GM18507 (cell line): Measurements from ENCODE around the gene EVA1A.

ENCODE experiments used
- DNase-seq: peaks from one replicate; pipeline ENCODE4 v3.0.0; 2011; ENCODE audit warnings: low read depth; ENCODE audit not compliant: insufficient read length; ENCODE audit errors: extremely low spot score
- FAIRE-seq: peaks from 2 replicates; lab custom pipeline; 2011; peaks lifted over from hg19 to GRCh38; lab: Jason Lieb, UNC

Gene EVA1A

GRCh38 chr2:75592888-75593287 is 32.1 kb upstream of the EVA1A start:
- no peak for DNase-seq
- no peak for FAIRE-seq

GRCh38 chr2:75592030-75592429 is 31.3 kb upstream of the EVA1A start:
- no peak for FAIRE-seq
- no peak for DNase-seq

DNA sequence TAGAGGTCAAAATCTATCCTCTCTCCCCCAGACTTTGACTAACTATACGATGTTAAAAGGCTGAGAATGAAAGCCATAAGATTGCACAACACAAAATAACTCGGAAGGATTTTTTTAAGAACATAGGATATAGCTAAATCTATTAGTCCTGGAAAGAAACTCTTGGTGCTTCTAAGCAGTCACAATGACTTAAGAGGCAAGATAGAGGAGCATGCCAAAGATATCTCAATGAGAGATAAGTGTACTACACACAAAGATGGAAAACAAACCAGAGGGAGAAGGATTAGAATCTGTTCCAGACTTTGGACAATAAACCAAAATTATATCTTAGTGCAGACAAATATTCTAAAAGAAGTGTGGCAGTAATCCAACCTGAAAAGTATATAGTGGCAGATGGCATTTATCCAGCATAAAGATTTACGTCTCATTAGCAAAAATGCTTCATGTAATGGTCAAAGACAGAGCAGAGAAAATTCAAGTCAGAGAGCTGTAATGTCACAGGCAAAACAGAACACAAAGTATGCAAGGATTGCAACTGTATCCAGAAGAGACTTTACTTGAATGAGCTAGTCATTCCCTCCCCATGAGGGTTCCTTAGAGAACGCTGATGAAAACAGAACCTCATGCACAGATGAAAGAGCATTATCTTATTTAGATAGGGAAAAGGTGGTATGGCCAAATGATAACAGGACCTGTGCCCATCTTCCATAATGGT is 28.8 kb upstream of the EVA1A start:
- DNase-seq (no peak), FAIRE-seq (no peak)

GRCh38 chr2:75587954-75588587 is 27.3 kb upstream of the EVA1A start:
- FAIRE-seq: no peak
- DNase-seq: no peak

GRCh38 chr2:75586971-75587370 is 26.2 kb upstream of the EVA1A start:
- FAIRE-seq: no peak
- no peak for DNase-seq

DNA sequence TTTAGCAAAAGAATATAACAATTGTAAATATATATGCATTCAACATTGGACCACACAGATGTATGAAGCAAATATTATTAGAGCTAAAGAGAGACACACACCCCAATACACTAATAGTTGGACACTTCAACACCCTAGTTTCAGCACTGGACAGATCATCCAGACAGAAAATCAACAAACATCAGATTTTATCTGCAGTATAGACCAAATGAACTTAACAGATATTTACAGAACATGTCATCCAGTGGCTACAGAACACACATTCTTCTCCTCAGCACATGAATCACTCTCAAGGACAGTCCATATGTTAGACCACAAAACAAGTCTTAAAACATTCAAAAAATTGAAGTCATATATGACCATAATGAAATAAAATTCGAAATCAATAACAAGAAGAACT is 22.1 kb upstream of the EVA1A start:
- no peak for DNase-seq
- FAIRE-seq: no peak

DNA sequence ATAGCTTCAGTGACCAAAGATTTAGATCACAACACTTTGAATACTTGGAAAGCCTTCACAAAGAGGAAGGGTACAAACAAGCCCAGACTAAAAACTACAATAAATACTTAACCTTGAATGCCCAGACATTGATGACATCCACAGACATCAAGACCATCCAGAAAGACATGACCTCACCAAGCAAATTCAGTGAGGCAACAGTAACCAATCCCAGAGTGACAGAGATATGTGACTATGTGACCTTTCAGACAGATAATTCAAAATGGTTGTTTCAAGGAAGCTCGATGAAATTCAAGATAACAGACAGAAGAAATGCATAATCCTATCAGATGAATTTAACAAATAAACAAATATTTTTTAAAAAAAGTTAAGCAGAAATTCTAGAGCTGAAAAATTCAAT is 19.9 kb upstream of the EVA1A start:
- no peak for FAIRE-seq

GRCh38 chr2:75580156-75580555 is 19.4 kb upstream of the EVA1A start:
- FAIRE-seq: no peak
- no peak for DNase-seq

More for the DNA sequence above, 19.9 kb upstream of the EVA1A start:
- DNase-seq: no peak

GRCh38 chr2:75579186-75579585 is 18.4 kb upstream of the EVA1A start:
- FAIRE-seq (no peak), DNase-seq (no peak)

DNA sequence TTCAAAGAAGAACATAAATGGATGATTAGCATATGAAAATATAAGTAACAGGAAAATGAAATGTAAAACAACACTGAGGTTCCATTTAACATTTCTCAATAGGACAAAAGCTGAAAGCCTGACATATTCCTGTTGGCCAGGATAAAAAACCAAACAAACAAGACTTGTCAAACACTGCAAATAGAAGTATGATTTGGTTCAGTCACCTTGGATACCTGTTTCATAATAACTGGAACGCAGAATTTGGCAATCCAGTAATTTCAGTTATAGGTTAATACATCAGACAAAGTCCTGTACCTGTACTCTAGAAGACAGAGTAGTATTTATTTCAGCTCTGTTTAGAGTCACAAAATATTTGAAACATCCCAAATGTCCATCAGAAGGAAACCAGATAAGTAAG is 16.5 kb upstream of the EVA1A start:
- FAIRE-seq (no peak), DNase-seq (no peak)

GRCh38 chr2:75574106-75574505 is 13.4 kb upstream of the EVA1A start:
- FAIRE-seq (no peak), DNase-seq (no peak)

GRCh38 chr2:75573145-75573878 is 12.6 kb upstream of the EVA1A start:
- DNase-seq (no peak), FAIRE-seq (no peak)

DNA sequence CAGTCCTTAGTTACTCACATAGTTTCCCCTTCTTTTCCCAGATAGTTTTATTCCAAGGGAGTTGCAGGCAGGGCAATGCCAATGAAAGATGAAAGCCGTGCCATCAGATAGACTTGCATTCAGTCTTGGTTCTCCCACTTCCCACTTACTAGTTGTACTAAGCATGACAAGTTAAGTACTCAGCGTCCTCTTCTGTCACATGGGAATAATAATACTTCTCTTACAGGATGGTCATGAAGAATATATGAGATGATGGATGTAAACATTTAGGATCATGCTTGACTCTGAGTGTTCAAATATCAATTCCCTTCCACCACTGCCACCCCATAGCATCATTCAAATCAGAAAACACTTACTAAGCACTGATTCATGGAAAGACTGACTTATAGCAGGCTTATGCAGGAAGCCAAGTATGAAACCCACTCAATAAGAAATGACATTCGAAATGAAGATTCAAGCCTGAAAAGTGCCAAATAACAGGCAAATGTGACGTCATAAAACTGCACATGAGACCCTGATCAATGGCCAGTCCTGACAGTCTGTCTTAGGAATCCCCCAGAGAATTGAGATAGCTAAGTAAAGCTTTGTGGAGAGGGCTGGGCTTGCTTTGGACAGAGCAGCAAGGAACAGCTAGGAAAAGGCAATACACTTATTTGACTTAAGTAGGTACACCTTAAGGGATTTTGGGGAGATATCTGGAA is 11.1 kb upstream of the EVA1A start:
- no peak for DNase-seq
- FAIRE-seq: no peak

DNA sequence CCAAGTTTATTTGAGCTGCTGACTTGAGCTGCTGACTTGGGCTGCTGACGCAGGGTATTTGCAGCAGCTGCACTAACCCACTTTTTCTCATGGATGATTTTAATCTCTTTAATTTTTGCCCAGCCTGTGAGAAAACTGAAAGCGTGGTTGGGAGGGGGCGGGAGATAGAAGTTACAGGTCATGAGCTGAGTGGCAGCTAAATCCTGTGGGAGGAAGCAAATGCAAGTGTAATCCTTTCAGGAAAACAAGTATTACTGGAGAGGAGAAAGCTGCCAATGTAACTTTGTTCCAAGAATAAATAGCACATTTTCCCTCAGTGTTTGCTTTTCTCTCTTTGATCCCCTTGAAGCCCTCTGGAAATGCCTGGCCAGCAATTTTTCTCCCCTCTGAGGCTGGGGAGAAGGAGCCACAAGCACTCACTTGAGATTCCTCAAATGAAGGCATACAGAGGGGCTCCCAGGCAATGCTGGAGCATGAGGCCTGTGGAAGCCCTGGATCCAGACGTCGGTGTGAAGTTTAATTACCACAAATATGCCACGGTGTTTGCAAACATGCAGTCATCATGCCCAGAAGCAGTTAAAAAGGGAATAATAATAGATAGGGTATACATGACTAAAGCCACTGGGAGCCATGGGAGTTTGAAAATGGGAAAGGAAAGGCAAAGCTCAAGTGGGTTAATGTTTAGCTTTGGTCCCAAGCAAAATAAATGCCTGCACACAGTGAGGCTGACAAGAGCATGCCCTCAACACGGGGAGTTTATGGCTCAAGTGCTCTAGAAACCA is 10.4 kb upstream of the EVA1A start:
- FAIRE-seq (no peak), DNase-seq (no peak)

- DNase-seq: no peak
- FAIRE-seq: no peak
Measured at GRCh38 chr2:75570024-75570947, 9.5 kb upstream of the EVA1A start.

GRCh38 chr2:75569546-75569945 is 8.8 kb upstream of the EVA1A start:
- FAIRE-seq (no peak), DNase-seq (no peak)

DNA sequence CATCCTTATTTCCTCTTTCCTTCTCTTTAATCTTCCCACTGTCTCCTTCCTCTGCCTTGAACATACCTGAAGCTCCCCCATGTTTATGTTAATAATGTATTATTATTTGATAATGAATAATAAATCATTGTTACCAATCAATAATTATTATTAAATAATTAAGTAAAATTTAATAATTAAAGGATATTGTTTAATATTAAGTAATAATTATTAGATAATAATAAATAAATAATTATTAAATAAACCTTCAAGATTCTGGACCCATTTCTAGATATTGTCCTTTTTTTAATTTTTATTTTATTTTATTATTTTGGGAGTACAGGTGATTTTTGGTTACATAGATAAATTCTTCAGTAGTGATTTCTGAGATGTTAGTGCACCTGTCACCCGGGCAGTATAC is 7.4 kb upstream of the EVA1A start:
- DNase-seq (no peak), FAIRE-seq (no peak)
